CD14-positive monocyte (primary cell): ENCODE results near the gene ITGA2B. TPM values are rescaled to one million over a fixed set of nuclear protein-coding genes. Genes with fewer than 3 reads are reported as not detected.

Experiments used
- DNase-seq, 3 donors: peaks; one replicate each; pipeline ENCODE4 v3.0.0-alpha.2; 2011 to 2022
- H2AFZ ChIP-seq: 2 replicates; pipeline ENCODE4 v1.6.0; 2012; ENCODE audit warnings: mild to moderate bottlenecking, low read depth, low read length, inconsistent platforms; ENCODE audit not compliant: insufficient read depth, poor library complexity, severe bottlenecking
- H3K27ac ChIP-seq, 2 donors: 1 replicate in 1 of 2; 2 replicates in 1 of 2; pipeline ENCODE4 v1.5.1; 2012 to 2013; ENCODE audit warnings: low read length in 2 of 2, control low read depth in 1 of 2, inconsistent platforms in 1 of 2, low read depth in 1 of 2, mild to moderate bottlenecking in 1 of 2
- H3K27me3 ChIP-seq, 2 donors: one replicate each; pipeline versions ENCODE4 v1.6.0 to v1.6.1; 2011 to 2013; ENCODE audit warnings: low read length in 2 of 2; ENCODE audit not compliant: control insufficient read depth in 2 of 2, insufficient read depth in 2 of 2
- H3K36me3 ChIP-seq, 2 donors: replicated peaks in 1 of 2; 1 replicate in 1 of 2; 2 replicates in 1 of 2; pipeline versions ENCODE4 v1.5.1 to v1.6.1; 2012 to 2013; ENCODE audit warnings: low read length in 2 of 2, control low read depth in 1 of 2, inconsistent platforms in 1 of 2, mild to moderate bottlenecking in 1 of 2; ENCODE audit not compliant: insufficient read depth in 2 of 2, control insufficient read depth in 1 of 2
- H3K4me1 ChIP-seq, 2 donors: 1 replicate in 1 of 2; 2 replicates in 1 of 2; pipeline versions ENCODE4 v1.5.1 to v1.6.1; 2012 to 2013; ENCODE audit warnings: low read length in 2 of 2, control low read depth in 1 of 2, inconsistent platforms in 1 of 2, mild to moderate bottlenecking in 1 of 2, moderate library complexity in 1 of 2; ENCODE audit not compliant: insufficient read depth in 2 of 2, control insufficient read depth in 1 of 2
- H3K4me2 ChIP-seq: replicated peaks from 2 replicates; pipeline ENCODE3; 2012; ENCODE audit warnings: low read length, moderate library complexity, mild to moderate bottlenecking; ENCODE audit not compliant: poor library complexity, severe bottlenecking; ENCODE audit errors: extremely low read depth
- H3K4me3 ChIP-seq, 3 experiments: fragments of 200-600 bp in 1 of 3; sonication (generic) in 1 of 3; replicated peaks in 1 of 3; 1 replicate in 2 of 3; 2 replicates in 1 of 3; pipeline ENCODE4 v1.5.1; 2011 to 2013; ENCODE audit warnings: low read length in 3 of 3, mild to moderate bottlenecking in 3 of 3, control low read depth in 2 of 3, low read depth in 2 of 3, inconsistent platforms in 1 of 3, moderate library complexity in 1 of 3
- H3K79me2 ChIP-seq: 2 replicates; pipeline ENCODE4 v1.6.0; 2012; ENCODE audit warnings: mild to moderate bottlenecking, control low read depth, inconsistent platforms, low read length, moderate library complexity; ENCODE audit not compliant: insufficient read depth
- H3K9ac ChIP-seq: 2 replicates; pipeline ENCODE4 v1.6.0; 2017; ENCODE audit warnings: low read length, mild to moderate bottlenecking; ENCODE audit not compliant: insufficient read depth, poor library complexity, severe bottlenecking
- H3K9me3 ChIP-seq, 2 donors: replicated peaks in 1 of 2; 1 replicate in 1 of 2; 2 replicates in 1 of 2; pipeline versions ENCODE4 v1.5.1 to v1.6.1; 2012 to 2013; ENCODE audit warnings: low read length in 2 of 2, control low read depth in 1 of 2; ENCODE audit not compliant: control insufficient read depth in 1 of 2, insufficient read depth in 1 of 2
- H4K20me1 ChIP-seq: 2 replicates; pipeline ENCODE4 v1.6.0; 2012; ENCODE audit warnings: mild to moderate bottlenecking, low read length, control low read depth, moderate library complexity; ENCODE audit not compliant: insufficient read depth
- H3K27ac Mint-ChIP-seq, 7 donors: one replicate each; pipeline ENCODE4 v1.8.0; 2020; ENCODE audit warnings: mild to moderate bottlenecking in 7 of 7, mixed read lengths in 7 of 7, moderate library complexity in 6 of 7, inconsistent platforms in 2 of 7
- H3K27me3 Mint-ChIP-seq, 3 donors: one replicate each; pipeline ENCODE4 v1.8.0; 2021 to 2022; ENCODE audit warnings: low read depth in 3 of 3, mild to moderate bottlenecking in 3 of 3, mixed read lengths in 3 of 3, moderate library complexity in 3 of 3, inconsistent platforms in 1 of 3
- H3K36me3 Mint-ChIP-seq, 2 donors: one replicate each; pipeline ENCODE4 v1.8.0; 2020; ENCODE audit warnings: mixed read lengths in 2 of 2, inconsistent platforms in 1 of 2, mild to moderate bottlenecking in 1 of 2
- H3K4me1 Mint-ChIP-seq: one replicate; pipeline ENCODE4 v1.8.0; 2020; ENCODE audit warnings: mild to moderate bottlenecking, mixed read lengths
- H3K4me3 Mint-ChIP-seq, 2 donors: one replicate each; pipeline ENCODE4 v1.8.0; 2020; ENCODE audit warnings: mild to moderate bottlenecking in 2 of 2, mixed read lengths in 2 of 2, moderate library complexity in 1 of 2
- H3K9me3 Mint-ChIP-seq, 7 donors: one replicate each; pipeline ENCODE4 v1.8.0; 2020 to 2022; ENCODE audit warnings: mixed read lengths in 7 of 7, mild to moderate bottlenecking in 6 of 7, moderate library complexity in 6 of 7, inconsistent platforms in 2 of 7
- WGBS: methylation state at CpG from one replicate; pipeline ENCODE4 v1.1.5; 2013; ENCODE audit warnings: missing lambda C conversion rate; ENCODE audit not compliant: insufficient coverage; 5-methylcytosine and 5-hydroxymethylcytosine counted together
- intact Hi-C, 2 donors: fragments of 100-400 bp; cut with micrococcal nuclease; formaldehyde crosslinking; loops; one replicate each; pipeline versions ENCODE4 v1.15.0 to v1.15.1; 2023
- polyA plus RNA-seq, 3 donors: library from polyadenylated mRNA; depleted of rRNA in 1 of 3; unstranded in 2 of 3; stranded (reverse) in 1 of 3; fragments of 300-500 nt in 2 of 3; fragments of >200 nt in 1 of 3; fragmentation: Illumina TruSeq in 2 of 3; gene quantifications; 1 replicate in 2 of 3; 2 replicates in 1 of 3; pipeline ENCODE4 v1.2.3, GENCODE V29; 2012 to 2021
- TF ChIP-seq, protein P1 (sequence below): fragments of 200-600 bp; IDR thresholded peaks from one replicate; pipeline ENCODE4 v1.8.0; 2022; ENCODE audit warnings: antibody characterized with exemption, mild to moderate bottlenecking

ITGA2B gene
- polyA plus RNA-seq, 3 donors, result 0.21 to 1.2 (median 1.1) TPM

DNA sequence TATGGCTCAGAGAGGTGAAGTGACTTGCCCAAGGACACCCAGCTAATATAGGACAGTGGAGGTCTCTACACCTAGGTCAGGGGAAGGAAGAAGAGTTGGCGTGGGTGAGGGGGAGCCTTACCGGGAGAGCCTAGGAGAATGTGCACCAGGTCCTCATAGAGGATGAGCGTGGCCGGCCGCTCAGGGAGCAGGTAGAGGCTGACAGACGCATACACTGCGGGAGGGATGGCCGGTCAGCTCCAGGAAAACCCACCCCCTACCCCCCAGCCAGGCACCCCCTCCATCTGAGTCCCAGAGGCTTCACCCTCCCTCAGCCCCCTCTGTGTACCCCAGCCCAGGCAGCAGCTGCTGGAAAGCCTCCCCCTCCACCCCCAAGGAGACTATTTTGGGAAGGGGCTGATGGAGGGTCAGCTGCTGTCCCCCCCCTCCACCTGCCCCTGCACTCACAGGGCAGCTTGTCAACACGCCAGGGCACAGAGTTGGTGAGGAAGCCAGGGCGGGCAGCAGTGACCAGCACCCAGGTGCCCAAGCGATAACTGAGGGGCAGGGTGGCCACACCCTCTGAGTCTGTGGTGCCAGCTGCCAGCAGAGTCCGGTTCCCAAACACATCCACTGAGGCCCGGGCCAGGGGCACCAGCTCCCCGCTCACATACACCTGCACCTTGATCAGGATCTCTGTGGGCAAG lies 29.8 kb downstream of the ITGA2B start:
- H3K4me1 ChIP-seq, result peaks cover 9 to 22% of the 10 kb centered on the region in 2 donors
- Mint-ChIP-seq H3K9me3 (peaks cover 0 to 2% (median 1%) of the 10 kb centered on the region in 7 donors), H3K4me1 (peaks cover 6% of the 10 kb centered on the region), H3K4me3 (no peak overlapping the region), H3K27me3 (peaks cover 36 to 69% (median 43%) of the 10 kb centered on the region in 3 donors), H3K27ac (peak overlapping the region in 1 of 7 donors; percentile 59), H3K36me3 (no peaks in the 10 kb centered on the region)
- H3K4me3 ChIP-seq, result no peak overlapping the region
- H3K27ac ChIP-seq, result no peak overlapping the region
- H3K9ac ChIP-seq, result no peak overlapping the region
- no peaks in the 10 kb centered on the region for H4K20me1 ChIP-seq
- no peak for DNase-seq
- H3K27me3 ChIP-seq, result peaks cover 9 to 39% of the 10 kb centered on the region in 2 donors
- TF ChIP-seq, protein P1, sequence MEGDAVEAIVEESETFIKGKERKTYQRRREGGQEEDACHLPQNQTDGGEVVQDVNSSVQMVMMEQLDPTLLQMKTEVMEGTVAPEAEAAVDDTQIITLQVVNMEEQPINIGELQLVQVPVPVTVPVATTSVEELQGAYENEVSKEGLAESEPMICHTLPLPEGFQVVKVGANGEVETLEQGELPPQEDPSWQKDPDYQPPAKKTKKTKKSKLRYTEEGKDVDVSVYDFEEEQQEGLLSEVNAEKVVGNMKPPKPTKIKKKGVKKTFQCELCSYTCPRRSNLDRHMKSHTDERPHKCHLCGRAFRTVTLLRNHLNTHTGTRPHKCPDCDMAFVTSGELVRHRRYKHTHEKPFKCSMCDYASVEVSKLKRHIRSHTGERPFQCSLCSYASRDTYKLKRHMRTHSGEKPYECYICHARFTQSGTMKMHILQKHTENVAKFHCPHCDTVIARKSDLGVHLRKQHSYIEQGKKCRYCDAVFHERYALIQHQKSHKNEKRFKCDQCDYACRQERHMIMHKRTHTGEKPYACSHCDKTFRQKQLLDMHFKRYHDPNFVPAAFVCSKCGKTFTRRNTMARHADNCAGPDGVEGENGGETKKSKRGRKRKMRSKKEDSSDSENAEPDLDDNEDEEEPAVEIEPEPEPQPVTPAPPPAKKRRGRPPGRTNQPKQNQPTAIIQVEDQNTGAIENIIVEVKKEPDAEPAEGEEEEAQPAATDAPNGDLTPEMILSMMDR, result no peak
- WGBS, result 86% methylated on average over 5 of the region's 14 CpGs
- no peaks in the 10 kb centered on the region for H3K79me2 ChIP-seq
- H3K36me3 ChIP-seq, result no peaks in the 10 kb centered on the region
- H3K9me3 ChIP-seq, result no peaks in the 10 kb centered on the region
- H3K4me2 ChIP-seq, result no peak overlapping the region
- H2AFZ ChIP-seq, result no peak overlapping the region
- intact Hi-C loops, result loop anchor here in 1 of 2 donors (5.0 kb wide), 1 partner anchor 37 kb away; the partner anchor contains the start of gene SLC25A39

DNA sequence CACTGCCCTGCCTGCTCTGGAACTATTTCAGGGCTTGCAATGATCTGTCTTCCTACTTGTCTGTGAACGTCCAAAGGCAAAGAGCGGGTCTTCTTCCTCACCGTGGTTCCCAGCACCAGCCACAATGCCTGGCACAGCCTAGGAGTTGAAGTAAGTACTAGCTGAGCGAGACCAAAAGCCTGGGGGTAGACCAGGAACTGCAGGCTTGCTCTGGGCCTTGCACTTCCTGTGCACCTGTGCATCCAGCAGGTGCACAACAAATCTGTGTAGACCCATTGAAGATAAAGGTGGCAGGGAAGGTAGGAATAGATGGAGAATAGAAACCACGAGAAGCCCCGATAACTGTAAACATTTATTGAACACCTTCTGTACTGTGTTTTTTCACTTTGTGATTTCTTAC lies 30.4 kb downstream of the ITGA2B start:
- H4K20me1 ChIP-seq, result no peaks in the 10 kb centered on the region
- intact Hi-C loops, result no loop called here
- H3K4me1 ChIP-seq, result peaks cover 9 to 24% of the 10 kb centered on the region in 2 donors
- DNase-seq, result no peak
- Mint-ChIP-seq H3K4me1 (peaks cover 6% of the 10 kb centered on the region), H3K27ac (peak overlapping the region in 1 of 7 donors; percentile 77), H3K9me3 (peaks cover 0 to 2% (median 1%) of the 10 kb centered on the region in 7 donors), H3K4me3 (no peak overlapping the region), H3K27me3 (peaks cover 31 to 66% (median 38%) of the 10 kb centered on the region in 3 donors), H3K36me3 (no peaks in the 10 kb centered on the region)
- no peak overlapping the region for H2AFZ ChIP-seq
- no peak overlapping the region for H3K4me3 ChIP-seq
- no peaks in the 10 kb centered on the region for H3K36me3 ChIP-seq
- H3K9ac ChIP-seq, result no peak overlapping the region
- WGBS, result 40% methylated on average over 4 of the region's 6 CpGs
- TF ChIP-seq, protein P1, result no peak
- H3K9me3 ChIP-seq, result no peaks in the 10 kb centered on the region
- no peak overlapping the region for H3K4me2 ChIP-seq
- no peak overlapping the region for H3K27ac ChIP-seq
- H3K27me3 ChIP-seq, result peaks cover 9 to 39% of the 10 kb centered on the region in 2 donors
- no peaks in the 10 kb centered on the region for H3K79me2 ChIP-seq
